Uterus (tissue), 2 donors: ENCODE results near the gene SOCS6.

Experiments used
- POLR2A ChIP-seq, 2 donors: fragments of 450-650 bp; IDR thresholded peaks; one replicate each; pipeline ENCODE4 v1.6.1; 2016; ENCODE audit warnings: antibody characterized with exemption in 2 of 2, mild to moderate bottlenecking in 1 of 2, moderate library complexity in 1 of 2
- TF ChIP-seq, protein P1 (sequence below), 4 experiments: fragments of 200-600 bp in 2 of 4; fragments of 450-650 bp in 2 of 4; sonication (generic) in 2 of 4; IDR thresholded peaks; one replicate each; pipeline ENCODE4 v1.5.1; 2016 to 2019; ENCODE audit warnings: antibody characterized with exemption in 4 of 4, mild to moderate bottlenecking in 2 of 4, moderate library complexity in 1 of 4

- TF ChIP-seq, protein P1, sequence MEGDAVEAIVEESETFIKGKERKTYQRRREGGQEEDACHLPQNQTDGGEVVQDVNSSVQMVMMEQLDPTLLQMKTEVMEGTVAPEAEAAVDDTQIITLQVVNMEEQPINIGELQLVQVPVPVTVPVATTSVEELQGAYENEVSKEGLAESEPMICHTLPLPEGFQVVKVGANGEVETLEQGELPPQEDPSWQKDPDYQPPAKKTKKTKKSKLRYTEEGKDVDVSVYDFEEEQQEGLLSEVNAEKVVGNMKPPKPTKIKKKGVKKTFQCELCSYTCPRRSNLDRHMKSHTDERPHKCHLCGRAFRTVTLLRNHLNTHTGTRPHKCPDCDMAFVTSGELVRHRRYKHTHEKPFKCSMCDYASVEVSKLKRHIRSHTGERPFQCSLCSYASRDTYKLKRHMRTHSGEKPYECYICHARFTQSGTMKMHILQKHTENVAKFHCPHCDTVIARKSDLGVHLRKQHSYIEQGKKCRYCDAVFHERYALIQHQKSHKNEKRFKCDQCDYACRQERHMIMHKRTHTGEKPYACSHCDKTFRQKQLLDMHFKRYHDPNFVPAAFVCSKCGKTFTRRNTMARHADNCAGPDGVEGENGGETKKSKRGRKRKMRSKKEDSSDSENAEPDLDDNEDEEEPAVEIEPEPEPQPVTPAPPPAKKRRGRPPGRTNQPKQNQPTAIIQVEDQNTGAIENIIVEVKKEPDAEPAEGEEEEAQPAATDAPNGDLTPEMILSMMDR (IDR thresholded peaks at IDR 0.05), result no peak
- no peak for TF ChIP-seq POLR2A (IDR thresholded peaks at IDR 0.05)
Observed at GRCh38 chr18:70288171-70288850, 534 bp upstream of the SOCS6 start.
